ENCODE data around the gene CAPN14. TPM values are rescaled to one million over a fixed set of nuclear protein-coding genes. Genes with fewer than 3 reads are reported as not detected.

CAPN14 gene
- total and polyA plus RNA-seq, 4 donors, result 0.03 to 0.26 (median 0.14) TPM

DNA sequence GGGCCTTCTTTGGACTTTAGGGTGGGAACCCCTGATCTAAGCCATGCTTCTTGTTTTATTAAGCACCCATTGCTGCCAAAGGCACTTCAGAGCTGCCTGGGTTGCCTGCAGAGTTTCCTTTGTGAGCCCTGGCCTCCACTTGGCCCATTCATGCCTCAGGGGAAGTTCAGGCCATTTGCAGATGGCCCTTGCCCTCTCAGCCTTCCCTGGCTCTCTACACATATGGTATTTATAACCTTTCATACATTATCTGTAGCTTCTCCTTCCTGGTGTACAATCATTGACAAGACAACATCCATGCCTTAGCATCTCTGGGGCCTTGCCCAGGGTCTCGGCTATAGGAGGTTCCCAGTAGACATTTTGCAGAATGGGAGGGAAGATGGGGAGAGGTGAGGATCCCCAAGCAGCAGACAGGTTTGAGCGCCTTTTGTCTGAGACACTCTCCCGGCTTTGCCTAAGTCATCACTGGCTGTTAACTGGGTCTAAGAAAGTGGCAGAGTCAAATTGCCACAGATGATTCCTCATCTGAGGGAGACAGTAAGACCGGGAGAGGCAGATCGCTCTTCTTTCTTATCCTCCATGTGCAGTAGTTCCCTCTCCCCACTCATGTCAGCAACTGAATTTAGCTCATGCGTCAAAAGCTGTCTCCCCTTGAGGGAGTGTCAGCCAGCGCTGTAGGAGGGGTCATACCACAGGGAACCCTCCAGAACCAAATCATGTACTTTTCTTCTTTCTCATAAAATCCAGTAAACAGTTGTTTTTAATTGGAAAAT, 19.3 kb upstream of the CAPN14 start:
- Histone ChIP-seq H3K9me3 (ENCODE audit: control insufficient read depth in 4 of 4, insufficient read depth in 3 of 4, low read length in 3 of 4) (no peaks in the 10 kb centered on the region), H3K27ac (ENCODE audit: low read depth in 1 of 2, low read length in 1 of 2) (peak overlapping the region in 1 of 2 donors; percentile 46), H3K36me3 (ENCODE audit: control insufficient read depth in 4 of 4, insufficient read depth in 4 of 4, low read length in 4 of 4) (no peaks in the 10 kb centered on the region), H3K27me3 (ENCODE audit: control insufficient read depth in 3 of 3, insufficient read depth in 3 of 3, low read length in 2 of 3) (no peaks in the 10 kb centered on the region), H3K4me3 (no peak overlapping the region), H3K4me1 (ENCODE audit: control insufficient read depth in 5 of 5, insufficient read depth in 5 of 5, low read length in 5 of 5) (peaks cover 0 to 27% (median 8%) of the 10 kb centered on the region in 5 donors), H3K9ac (ENCODE audit: insufficient read depth in 1 of 2, low read length in 2 of 2) (no peak overlapping the region)
- no peak for DNase-seq
- ATAC-seq (ENCODE audit: insufficient read depth, low FRiP score), result no peak
- 80 to 93% methylated on average over 7 of the region's 7 CpGs for WGBS, 2 donors
- TF ChIP-seq, protein P1, sequence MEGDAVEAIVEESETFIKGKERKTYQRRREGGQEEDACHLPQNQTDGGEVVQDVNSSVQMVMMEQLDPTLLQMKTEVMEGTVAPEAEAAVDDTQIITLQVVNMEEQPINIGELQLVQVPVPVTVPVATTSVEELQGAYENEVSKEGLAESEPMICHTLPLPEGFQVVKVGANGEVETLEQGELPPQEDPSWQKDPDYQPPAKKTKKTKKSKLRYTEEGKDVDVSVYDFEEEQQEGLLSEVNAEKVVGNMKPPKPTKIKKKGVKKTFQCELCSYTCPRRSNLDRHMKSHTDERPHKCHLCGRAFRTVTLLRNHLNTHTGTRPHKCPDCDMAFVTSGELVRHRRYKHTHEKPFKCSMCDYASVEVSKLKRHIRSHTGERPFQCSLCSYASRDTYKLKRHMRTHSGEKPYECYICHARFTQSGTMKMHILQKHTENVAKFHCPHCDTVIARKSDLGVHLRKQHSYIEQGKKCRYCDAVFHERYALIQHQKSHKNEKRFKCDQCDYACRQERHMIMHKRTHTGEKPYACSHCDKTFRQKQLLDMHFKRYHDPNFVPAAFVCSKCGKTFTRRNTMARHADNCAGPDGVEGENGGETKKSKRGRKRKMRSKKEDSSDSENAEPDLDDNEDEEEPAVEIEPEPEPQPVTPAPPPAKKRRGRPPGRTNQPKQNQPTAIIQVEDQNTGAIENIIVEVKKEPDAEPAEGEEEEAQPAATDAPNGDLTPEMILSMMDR (IDR thresholded peaks at IDR 0.05; ENCODE audit: control extremely low read depth, extremely low read depth), result no peak

GRCh38 chr2:31235504-31235902, 18.2 kb upstream of the CAPN14 start:
- no peaks in the 10 kb centered on the region for H3K36me3 ChIP-seq (ENCODE audit: control insufficient read depth in 4 of 4, insufficient read depth in 4 of 4, low read length in 4 of 4)
- H3K4me3 ChIP-seq, result no peak overlapping the region
- H3K27me3 ChIP-seq (ENCODE audit: control insufficient read depth in 3 of 3, insufficient read depth in 3 of 3, low read length in 2 of 3), result no peaks in the 10 kb centered on the region
- DNase-seq, result peak in 1 of 3 donors; percentile 16
- peaks cover 3 to 28% (median 8%) of the 10 kb centered on the region in 5 donors for H3K4me1 ChIP-seq (ENCODE audit: control insufficient read depth in 5 of 5, insufficient read depth in 5 of 5, low read length in 5 of 5)
- H3K27ac ChIP-seq (ENCODE audit: low read depth in 1 of 2, low read length in 1 of 2), result no peak overlapping the region
- TF ChIP-seq, protein P1 (IDR thresholded peaks at IDR 0.05; ENCODE audit: control extremely low read depth, extremely low read depth), result no peak
- ATAC-seq (ENCODE audit: insufficient read depth, low FRiP score), result no peak
- WGBS, 2 donors, result 82 to 83% methylated on average over 4 of the region's 4 CpGs
- no peaks in the 10 kb centered on the region for H3K9me3 ChIP-seq (ENCODE audit: control insufficient read depth in 4 of 4, insufficient read depth in 3 of 4, low read length in 3 of 4)
- no peak overlapping the region for H3K9ac ChIP-seq (ENCODE audit: insufficient read depth in 1 of 2, low read length in 2 of 2)

DNA sequence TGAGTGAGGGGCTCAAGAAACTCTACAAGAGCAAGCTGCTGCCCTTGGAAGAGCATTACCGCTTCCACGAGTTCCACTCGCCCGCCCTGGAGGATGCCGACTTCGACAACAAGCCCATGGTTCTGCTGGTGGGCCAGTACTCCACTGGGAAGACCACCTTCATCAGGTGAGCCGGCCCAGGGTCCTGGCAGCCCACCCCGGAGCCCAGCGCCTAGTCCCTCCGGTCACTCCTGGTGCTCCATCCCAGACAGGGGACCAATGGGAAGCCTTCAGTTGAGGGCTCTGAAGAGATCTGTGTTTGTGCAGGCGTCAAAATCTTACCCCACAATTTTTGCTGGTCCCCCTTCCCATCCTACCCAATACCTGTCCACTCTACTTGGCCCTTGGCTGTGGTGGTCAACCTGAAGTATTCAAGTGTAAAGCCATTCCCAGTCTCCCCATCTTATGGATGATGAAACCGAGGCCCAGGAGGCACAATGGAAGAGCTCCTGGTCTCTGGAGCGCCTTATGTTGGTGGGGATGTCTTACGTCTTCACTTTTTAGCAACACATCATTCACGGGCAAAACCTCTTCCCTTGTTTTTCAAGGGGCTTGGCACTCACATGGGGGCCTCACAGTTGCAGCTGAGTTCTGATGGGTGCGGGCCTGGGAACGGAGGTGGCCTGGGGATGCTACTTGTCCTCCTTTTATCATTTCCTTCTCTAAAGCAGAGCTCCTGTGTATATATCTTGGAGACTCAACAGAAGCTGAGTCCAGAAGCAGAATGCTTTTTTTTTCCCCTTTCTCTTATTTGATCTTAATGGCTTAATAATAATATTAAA, 17.6 kb upstream of the CAPN14 start:
- DNase-seq, result no peak
- no peaks in the 10 kb centered on the region for H3K27me3 ChIP-seq (ENCODE audit: control insufficient read depth in 3 of 3, insufficient read depth in 3 of 3, low read length in 2 of 3)
- H3K4me1 ChIP-seq (ENCODE audit: control insufficient read depth in 5 of 5, insufficient read depth in 5 of 5, low read length in 5 of 5), result peaks cover 3 to 32% (median 8%) of the 10 kb centered on the region in 5 donors
- H3K9ac ChIP-seq (ENCODE audit: insufficient read depth in 1 of 2, low read length in 2 of 2), result no peak overlapping the region
- peak overlapping the region; percentile 66 to 78 for H3K27ac ChIP-seq (ENCODE audit: low read depth in 1 of 2, low read length in 1 of 2)
- H3K9me3 ChIP-seq (ENCODE audit: control insufficient read depth in 4 of 4, insufficient read depth in 3 of 4, low read length in 3 of 4), result no peaks in the 10 kb centered on the region
- H3K36me3 ChIP-seq (ENCODE audit: control insufficient read depth in 4 of 4, insufficient read depth in 4 of 4, low read length in 4 of 4), result no peaks in the 10 kb centered on the region
- WGBS, 2 donors, result 65 to 73% methylated on average over 17 of the region's 17 CpGs
- no peak for ATAC-seq (ENCODE audit: insufficient read depth, low FRiP score)
- TF ChIP-seq, protein P1 (IDR thresholded peaks at IDR 0.05; ENCODE audit: control extremely low read depth, extremely low read depth), result no peak
- H3K4me3 ChIP-seq, result no peak overlapping the region

Data from lung (tissue), 12 donors.